HG02588 (cell line): ENCODE data around the gene CARD9.

Experiments
- ATAC-seq: cut with Tn5 transposase; IDR thresholded peaks from one replicate; pipeline ENCODE4 v1.9.1; 2021; ENCODE audit warnings: mild to moderate bottlenecking, moderate library complexity; ENCODE audit not compliant: unreplicated experiment

The CARD9 gene

DNA sequence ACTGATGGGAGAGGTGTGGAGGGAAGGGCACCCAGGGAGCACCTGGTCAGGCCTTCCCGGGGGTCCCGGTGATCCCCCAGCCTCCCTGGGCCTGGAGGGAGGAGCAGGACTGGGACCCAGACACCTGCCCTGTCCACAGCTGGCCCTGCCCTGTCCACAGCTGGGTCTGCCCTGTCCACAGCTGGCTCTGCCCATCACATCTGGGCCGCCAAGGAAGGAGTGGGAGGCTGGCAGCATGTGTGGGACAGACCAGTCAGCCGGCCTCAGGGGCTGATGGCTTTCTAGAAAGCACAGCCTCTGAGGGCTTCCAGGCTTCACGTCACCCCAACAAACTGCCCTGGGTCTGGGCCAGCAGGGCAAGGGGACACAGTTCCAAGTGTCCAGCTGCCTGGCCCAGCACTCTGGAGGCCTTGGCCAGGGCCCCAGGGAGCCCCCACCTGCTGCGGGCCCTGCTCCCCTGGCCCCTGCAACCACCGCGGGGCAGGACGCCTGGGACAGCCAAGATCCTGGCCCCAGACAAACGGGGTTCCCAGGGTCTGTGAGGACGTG lies 22.1 kb downstream of the CARD9 start:
- no peak for ATAC-seq

DNA sequence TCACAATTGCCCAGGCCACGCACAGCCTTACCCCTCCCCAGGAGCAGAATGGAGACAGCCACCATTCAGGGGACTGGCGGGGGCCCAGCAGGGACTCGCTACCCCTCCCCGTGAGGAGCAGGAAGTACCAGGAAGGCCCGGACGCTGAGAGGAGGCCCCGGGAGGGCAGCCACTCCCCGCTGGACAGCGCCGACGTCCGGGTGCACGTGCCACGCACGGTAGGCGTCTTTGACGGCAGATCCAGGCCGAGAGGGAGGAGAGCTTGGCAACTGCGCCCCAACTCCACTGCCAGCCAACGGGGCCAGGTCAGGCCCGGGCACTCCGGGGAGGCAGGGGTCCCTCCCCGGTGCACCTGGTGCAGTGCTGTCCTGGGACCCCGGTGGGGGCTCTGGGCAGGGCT lies 23.9 kb downstream of the CARD9 start:
- ATAC-seq = no peak

DNA sequence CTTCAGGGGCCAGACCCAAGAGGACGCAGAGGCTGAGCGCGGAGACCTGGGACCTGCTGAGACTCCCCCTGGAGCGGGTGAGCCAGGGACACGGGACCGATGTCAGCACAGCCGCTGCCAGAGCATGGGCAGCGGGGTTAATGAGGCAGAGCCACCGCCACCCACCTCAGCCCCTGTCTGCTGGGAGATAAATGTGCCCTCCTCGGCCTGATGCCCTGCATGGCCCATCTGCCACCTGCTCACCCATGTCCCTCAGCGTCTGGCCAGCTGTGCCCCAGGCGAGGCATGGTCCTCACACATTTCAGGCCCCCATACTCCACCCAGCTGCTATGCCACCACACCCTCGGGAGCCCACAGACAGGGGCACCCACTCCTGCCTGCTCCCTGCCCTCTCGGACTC lies 24.8 kb downstream of the CARD9 start:
- no peak for ATAC-seq

DNA sequence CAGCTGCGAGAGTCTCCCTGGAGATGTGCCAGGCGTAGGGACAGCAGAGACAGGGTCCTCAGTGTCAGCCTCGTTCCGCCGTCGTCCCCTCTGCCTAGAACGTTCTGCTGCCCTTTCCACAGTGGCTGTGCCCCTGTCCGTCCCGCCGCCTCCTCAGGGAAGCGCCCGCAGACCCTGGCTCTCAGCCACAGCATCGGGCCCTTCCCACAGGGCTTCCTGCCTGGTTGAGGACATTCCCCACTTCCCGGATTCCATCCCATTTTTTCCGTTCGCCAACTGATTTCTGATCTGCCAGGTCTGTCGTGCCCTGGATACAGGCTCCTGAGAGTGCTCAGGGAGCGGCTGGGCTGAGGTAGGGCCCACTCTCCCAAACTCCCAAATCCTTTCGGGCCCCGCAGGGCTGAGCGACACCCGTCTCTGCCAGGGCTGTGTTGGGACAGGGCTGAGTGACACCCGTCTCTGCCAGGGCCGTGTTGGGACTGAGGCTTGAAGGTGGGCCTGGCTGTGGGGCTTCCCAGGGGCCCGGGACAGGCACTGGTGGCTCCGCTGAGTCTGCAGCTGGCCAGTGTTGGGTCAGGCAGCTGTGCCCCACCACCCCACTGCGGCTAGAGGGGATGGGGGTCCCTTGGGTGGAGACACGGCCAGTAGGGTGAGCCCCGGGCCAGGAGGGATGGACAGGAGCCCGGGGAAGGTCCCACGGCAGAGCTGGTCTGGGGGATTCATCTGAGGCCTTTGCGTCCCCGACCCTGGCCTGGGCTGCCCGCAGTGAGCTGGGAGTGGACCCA lies 25.8 kb downstream of the CARD9 start:
- no peak for ATAC-seq

DNA sequence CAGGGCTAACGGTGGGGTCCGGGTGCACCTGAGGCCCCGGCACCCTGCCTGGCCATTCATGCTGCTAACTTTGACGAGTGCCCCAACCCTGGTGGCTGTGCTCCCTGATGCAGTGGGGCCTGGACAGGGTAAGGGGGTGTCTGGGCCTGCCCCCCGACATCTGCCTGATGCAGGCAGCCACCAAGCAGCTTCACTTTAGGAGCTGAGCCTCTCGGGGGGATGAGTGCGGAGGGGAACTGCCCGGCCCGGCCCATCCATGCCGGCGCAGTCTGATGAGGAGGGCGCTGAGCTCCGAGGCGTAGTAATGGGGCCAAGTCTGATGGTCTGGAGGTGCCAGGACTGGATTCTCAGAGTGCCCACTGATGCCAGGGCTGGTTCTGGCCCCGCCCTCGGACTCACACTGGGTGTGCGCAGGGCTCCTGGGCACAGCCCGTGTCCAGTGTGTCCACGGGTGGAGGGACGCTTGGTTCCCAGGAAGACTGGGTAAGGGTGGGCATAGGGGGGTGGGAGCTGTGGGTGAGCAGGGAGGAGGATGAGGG lies 26.5 kb downstream of the CARD9 start:
- ATAC-seq = no peak

DNA sequence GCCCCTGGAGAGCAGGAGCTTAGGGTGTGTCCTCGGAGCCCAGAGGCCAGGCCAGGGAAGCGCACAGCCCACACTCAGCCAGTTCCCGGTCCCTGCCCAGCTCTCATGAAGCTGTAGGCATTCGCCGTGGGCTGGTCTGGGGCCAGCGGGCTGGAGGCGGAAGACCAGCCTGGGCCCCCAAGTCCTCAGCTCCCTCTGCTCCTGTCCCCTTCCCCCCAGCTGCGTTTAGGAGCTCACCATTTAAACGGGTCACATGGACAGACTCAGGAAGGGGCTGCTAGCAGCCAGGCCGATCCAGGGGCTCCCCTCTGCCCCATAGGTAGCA lies 27.4 kb downstream of the CARD9 start:
- ATAC-seq = no peak

DNA sequence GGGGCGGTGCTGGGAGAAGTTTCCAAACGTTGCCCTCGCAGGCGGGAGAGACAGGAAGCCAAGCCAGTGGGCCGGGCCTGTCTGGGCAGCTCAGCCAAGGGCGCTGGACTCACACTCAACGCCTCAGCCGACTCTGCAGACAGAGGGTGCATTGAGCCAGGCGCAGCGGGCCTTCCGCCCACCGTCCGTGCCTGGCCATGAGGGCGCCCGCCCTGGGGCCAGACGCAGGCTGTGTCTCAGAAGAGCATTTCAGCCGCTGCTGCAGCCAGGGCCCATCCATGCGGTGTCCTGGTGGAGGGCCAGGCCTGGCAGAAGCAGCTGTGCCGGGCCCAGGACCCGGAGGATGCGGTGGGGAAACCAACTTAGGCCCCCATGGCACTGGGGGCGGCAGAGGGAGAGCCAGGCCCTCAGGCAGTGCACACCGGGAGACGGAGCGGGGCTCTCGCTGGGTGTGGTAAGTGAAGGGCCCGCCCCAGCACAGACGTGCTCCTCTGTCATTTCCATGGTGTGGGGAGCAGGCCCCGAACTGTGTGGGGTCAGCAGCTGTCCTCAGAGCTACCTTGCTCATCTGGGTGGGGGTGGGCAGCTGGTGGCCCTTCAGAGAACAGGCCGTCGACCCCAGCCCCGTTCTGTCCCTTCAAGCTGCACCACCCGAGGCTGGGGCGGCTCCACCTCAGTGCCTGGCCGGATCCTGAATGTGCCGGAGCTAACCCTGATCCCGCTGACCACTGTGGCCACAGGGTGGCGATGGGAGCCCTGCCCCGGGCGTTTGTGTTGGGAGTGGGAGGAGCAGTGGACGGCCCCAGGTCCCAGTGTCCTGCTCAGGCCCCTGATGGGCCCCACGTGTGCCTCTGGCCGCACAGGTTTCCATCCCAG lies 27.9 kb downstream of the CARD9 start:
- no peak for ATAC-seq

DNA sequence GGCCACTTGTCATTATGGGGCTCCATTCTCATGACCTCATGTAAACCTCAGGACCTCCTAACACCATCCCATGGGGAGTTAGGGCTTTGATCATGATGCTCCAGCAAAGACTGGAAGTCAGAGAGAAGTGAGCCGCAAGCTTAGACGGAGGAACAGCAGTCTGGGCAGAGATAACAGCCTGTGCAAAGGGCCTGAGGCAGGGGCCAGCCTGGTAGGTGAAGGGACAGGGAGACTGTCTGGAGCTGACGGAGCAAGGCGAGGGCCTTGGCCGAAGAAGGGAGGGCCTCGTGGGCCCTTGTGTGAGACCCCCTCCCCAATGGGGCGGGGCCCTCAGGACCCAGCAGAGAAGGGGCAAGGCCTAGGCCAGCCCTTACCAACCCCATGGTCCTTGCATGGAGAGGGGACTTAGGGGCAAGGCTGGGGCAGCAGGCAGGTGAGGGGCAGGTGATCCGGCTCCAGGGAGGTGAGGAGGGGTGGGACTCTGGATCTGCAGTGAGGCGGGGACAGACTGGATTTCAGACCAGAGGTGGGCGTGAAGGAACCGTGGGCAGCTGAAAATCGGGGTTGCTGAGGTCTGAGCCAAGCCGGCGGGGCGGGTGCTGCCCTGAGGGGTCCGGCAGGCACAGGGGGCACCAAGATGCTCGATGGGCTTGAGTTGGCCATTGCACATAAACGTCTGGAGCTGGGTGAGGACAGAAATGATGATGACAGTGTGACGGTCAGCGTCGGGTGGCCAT lies 28.8 kb downstream of the CARD9 start:
- no peak for ATAC-seq

DNA sequence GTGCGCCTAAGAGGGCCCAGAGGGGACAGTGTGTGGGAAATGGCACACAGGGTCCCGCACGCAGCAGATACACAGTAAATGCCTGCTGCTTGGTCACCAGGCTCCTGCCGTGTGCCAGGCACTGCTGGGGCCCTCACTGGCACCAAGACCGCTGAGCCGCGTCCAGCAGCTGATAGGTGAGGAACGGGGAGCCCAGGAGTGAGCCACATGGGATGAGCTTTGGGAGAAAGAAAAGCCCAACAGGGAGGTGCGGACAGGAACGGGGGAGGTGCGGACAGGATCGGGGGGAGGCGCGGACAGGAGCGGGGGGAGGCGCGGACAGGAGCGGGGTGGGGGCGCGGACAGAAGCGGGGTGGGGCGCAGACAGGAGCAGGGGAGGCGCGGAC lies 29.6 kb downstream of the CARD9 start:
- no peak for ATAC-seq

DNA sequence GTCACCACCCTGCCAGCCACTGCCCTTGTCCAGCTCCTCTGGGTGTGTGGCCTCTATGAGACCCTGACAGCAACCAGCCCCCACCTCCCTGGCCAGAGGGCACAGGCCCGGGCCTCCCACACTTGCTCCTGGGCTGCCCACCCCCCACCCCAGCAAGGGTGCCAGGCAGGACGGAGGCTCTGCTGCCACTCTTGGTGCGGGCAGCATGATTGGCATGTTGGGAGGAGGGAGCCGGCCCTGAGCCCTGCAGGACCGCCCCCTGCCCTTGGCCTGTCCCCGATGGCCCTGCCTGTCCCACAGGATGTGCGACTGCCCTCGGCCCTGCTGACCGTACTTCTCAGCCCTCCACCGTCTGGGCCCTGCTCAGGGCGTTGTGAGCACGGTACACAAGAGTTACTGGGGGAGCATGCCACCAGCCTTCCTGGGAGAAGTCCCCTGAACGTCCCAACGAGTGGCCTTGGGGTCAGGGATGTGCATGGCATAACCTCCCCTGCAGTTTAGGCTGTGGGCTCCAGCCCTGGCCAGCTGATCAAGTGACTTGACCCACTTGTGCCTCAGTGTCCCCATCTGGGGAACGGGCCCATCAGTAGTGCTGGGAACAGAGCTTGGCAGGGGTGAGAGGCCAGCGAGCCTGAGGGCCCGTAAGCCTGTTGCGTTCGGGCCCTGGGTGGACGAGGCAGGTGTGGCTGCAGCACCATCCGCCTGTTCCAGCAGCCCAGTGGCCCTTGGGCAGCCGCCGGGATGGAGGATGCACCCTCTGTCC lies 30.2 kb downstream of the CARD9 start:
- no peak for ATAC-seq

DNA sequence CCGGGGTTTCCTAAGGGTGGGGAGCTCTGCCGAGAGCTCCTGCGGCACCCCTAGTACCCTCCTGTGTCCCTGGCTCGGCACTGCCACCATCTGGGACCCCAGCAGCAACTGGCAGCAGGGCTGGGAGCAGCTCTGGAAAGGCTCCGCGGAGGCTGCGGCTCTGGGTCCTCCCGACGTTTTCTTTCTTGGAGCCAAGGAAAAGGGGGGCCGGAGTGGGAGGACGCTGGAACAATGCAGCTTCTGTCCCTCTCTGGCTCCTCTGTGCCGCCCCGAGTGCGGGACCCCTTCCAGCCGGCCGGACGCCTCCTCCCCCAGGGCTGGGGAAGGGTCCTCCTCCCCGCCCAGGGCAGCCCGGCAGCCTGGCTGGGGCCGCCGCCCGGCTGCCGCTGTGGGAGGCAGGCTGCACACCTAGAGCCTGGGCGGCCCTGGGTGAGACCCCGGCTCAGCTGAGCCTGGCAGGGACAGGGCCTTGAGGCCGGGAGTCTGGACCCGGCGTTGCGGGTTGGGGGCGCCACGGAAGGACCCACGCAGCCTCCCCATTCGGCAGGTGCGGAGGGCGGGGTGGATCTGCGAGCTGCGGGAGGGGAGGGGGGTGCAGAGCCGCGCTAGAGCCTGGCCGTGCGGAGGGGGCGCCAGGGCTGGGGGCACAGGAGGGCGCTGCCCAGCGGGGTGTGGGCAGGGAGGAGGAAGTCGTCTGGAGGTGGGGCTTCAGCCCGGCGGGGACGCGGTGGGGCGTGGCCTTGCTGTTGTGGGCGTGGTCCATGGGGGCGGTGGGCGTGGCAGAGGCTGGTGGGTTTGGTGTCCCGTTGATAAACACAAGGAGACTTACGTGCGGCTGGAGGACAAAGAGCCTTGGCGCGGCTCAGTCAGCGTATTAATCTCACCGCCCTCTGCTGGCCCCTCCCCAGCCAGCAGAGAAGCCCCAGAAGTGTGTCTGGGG lies 31.0 kb downstream of the CARD9 start:
- no peak for ATAC-seq

DNA sequence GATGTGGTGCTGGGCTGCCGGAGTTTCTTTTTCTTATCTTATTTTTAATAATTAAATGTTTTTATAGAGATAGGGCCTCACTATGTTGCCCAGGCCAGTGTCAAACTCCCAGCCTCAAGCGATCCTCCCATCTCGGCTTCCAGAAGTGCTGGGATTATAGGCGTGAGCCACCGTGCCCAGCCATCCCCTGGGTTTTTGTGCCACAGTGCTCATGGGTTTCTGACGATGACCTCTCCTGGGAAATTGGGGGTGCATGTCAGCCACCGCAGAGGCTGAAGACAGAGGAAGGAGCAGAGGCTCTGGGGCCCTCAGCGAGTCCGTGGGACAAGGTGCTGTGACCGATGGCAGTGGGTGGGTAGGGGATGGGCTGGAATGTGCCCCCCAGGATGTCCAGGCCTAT lies 31.7 kb downstream of the CARD9 start:
- no peak for ATAC-seq

DNA sequence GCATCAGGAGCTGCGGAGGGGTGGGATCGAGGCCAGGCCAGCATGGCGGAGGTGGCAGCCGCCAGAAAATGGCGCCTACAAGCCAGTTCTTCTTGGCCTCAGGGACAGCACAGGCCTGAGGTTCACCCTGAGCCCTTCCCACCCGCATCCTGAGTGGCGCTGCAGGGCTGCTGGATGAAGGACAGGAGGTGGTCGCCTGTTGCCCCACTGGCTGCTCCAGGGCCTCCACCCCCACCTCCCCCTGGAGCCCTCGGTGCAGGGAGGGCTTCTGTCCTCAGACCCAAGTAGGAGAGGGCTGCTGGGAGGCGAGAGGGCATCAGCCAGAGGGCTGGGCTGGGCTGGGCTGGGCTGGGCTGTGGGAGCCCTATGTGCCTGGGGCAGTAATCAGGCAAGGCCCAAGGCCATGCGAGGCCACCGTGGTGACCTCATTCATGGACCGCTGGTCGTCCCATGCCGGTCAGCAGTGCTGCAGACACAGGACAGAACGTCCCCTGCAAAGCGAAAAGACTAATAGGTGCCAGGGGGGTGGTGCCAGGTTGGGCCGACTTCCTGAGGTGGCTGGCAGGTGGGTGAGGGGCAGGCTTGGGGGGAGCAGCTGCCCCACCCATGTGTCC lies 32.3 kb downstream of the CARD9 start:
- ATAC-seq = no peak

DNA sequence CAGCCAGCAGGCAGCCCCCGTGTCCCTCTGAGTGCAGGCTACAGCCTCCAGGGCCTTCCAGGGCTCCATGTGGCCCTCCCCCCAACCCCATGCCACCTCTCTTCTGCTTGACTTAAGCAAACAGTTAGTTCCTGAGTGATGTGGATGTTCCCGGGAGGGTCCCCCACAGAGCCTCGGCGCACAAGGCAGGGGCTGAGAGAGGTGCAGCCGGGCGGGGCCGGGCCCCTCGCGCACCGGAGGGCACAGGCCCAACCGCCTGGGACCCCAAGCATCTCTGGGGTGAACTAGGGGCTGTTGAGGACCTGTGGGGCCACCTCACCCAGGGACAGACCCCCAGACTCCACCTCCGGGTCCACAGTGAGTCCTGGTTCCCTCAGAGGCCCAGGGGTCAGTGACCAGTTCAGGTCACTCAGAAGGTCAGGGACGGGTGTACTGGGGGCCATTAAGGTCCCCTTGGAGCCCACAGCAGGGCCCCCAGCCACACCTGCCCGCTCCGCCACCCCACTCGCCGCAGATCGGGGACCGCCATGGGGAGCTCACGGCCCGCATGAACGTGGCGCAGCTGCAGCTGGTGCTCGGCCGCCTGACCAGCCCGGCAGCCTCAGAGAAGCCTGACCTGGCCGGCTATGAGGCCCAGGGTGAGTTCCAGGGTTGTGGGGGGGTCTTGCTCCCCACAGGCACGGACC lies 33.0 kb downstream of the CARD9 start:
- ATAC-seq = no peak

DNA sequence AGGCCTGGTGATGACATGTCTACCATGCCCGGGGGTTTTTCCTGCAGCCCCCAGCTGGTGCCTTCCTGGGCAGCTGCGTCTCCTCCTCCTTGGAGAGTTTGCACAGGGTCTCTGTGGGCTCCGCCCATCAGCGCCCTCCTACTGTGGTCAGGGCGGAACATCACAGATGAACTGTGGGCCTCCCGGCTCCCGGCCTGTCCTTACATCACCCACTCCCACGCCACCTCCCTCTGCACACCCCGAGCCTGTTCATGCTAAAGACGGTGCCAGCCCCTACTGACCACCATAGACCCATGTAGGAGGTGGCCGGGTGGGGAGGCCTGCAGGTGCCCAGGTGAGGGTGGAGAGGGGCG lies 33.5 kb downstream of the CARD9 start:
- no peak for ATAC-seq

DNA sequence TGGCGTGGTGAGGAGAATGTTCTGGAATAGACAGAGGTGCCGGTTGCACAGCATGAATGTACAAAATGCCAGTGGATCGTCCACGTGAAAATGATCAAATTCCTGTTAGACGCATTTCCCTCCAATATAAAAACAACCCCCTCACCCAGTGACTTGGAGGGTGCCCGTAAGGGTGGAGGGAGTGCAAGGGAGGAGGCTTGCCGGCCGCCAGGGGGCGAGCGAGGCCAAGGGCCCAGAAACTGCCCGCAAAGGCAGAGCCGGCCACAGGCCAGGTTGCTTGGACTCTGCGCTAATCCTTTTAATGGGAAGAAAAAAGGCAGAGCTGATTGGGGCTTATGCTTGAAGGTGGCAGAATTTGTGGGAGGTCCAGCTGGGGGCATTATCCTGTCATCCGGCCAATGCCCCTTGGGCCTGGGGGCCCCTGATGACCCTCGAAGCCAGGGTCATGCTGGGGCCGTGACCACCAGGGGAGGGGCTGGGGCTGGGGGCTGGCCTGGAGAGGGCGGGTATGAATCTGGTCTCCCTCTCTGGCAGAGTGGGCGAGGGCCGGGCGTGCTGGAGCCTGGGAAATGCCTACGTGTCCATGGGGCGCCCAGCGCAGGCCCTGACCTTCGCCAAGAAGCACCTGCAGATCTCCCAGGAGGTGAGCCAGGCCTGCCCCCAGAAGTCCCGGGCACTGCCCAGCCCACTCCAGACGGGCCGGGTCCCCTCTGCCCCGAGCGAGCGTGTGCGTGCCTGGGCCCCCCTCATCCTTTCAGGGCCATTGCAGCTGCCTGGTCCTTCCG lies 34.1 kb downstream of the CARD9 start:
- no peak for ATAC-seq

DNA sequence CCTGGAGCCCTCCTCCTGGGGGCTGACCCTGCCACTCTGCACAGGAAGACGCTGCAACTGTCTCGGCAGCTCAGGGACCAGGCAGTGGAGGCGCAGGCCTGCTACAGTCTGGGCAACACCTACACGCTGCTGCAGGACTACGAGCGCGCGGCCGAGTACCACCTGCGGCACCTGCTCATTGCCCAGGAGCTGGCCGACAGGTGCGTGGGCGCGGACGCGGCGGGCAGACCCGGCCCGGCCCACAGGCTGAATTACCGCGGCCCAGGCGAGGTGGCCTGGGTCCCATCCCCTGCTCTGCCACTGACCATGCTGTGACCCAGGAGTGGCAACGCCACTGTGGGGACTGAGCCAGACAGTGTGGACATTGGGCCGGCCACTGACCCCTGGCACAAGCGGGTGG lies 35.0 kb downstream of the CARD9 start:
- ATAC-seq = no peak
